ENCODE results near the gene PCDHGA10.

PCDHGA10 gene

DNA sequence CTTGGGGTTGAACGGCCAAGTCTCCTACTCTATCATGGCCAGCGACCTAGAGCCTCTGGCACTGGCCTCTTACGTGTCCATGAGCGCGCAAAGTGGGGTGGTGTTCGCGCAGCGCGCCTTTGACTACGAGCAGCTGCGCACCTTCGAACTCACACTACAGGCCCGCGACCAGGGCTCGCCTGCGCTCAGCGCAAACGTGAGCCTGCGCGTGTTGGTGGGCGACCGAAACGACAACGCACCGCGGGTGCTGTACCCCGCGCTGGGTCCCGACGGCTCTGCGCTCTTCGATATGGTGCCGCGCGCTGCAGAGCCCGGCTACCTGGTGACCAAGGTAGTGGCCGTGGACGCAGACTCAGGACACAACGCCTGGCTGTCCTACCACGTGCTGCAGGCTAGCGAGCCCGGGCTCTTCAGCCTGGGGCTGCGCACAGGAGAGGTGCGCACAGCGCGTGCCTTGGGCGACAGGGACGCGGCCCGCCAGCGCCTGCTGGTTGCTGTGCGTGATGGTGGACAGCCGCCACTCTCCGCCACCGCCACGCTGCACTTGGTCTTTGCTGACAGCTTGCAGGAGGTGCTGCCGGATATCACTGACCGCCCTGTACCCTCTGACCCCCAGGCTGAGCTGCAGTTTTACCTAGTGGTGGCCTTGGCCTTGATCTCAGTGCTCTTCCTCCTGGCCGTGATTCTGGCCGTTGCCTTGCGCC lies 13.1 kb upstream of the PCDHGA10 start (continued):
- TF ChIP-seq, protein P1, sequence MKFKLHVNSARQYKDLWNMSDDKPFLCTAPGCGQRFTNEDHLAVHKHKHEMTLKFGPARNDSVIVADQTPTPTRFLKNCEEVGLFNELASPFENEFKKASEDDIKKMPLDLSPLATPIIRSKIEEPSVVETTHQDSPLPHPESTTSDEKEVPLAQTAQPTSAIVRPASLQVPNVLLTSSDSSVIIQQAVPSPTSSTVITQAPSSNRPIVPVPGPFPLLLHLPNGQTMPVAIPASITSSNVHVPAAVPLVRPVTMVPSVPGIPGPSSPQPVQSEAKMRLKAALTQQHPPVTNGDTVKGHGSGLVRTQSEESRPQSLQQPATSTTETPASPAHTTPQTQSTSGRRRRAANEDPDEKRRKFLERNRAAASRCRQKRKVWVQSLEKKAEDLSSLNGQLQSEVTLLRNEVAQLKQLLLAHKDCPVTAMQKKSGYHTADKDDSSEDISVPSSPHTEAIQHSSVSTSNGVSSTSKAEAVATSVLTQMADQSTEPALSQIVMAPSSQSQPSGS (tag by site-specific recombination; IDR thresholded peaks at IDR 0.05; ENCODE audit: low read depth) = no peak
- no peak for TF ChIP-seq ZSCAN23 (tag by site-specific recombination; IDR thresholded peaks at IDR 0.05)

DNA sequence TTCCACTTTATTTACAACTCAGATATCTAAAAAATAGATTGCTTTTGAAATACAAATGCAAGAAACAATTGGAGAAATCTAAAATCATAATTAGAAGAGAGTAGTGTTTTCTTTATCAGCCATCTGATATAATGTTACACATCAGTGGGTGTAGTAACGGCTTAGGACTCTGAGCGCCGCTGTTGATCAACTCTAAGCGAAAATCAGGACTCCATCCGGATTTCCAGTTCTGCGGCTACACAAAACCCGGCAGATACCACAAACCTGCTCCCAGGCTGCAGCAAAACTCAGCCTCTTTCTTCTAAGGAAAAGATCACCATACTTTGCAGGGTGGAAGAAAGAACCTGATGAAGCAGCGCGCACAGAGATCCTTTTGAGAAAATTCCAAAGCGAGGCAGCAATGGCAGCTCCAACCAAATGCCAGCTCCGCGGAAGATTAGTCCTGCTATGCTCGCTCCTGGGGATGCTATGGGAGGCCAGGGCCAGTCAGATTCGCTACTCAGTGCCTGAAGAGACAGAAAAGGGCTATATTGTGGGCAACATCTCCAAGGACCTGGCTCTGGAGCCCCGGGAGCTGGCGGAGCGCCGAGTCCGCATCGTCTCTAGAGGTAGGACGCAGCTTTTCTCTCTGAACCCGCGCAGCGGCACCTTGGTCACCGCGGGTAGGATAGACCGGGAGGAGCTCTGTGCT lies 10.1 kb upstream of the PCDHGA10 start, which contains the start of gene PCDHGA9:
Gene PCDHGA9 (plus strand): TSS at position 226 of the 691 bp plus-strand sequence. CDS start 175 bp downstream, at position 401.
- H3K4me3 ChIP-seq (ENCODE audit: low read depth, low read length) = no peak within 1 kb of the TSS
- H3K4me1 ChIP-seq (ENCODE audit: control insufficient read depth, insufficient read depth, low read length) = no peaks in the 10 kb centered on the region
- H3K27ac ChIP-seq (ENCODE audit: extremely low read depth, low read depth, low read length) = no peak within 1 kb of the TSS
- TF ChIP-seq REST (tag by site-specific recombination; IDR thresholded peaks at IDR 0.05) (no peak), ZNF274 (IDR thresholded peaks at IDR 0.05; ENCODE audit: low read length) (no peak), ZNF274 (tag by site-specific recombination; IDR thresholded peaks at IDR 0.05; ENCODE audit: borderline replicate concordance) (no peak), ZNF140 (tag by site-specific recombination; IDR thresholded peaks at IDR 0.05) (no peak), ZNF645 (tag by site-specific recombination; IDR thresholded peaks at IDR 0.05) (no peak), MYNN (tag by site-specific recombination; IDR thresholded peaks at IDR 0.05; ENCODE audit: borderline replicate concordance) (no peak), ZNF404 (tag by site-specific recombination; IDR thresholded peaks at IDR 0.05) (no peak), ZNF596 (tag by site-specific recombination; IDR thresholded peaks at IDR 0.05) (no peak), ZNF837 (tag by site-specific recombination; IDR thresholded peaks at IDR 0.05) (no peak), ZBTB44 (tag by site-specific recombination; IDR thresholded peaks at IDR 0.05) (no peak), FEZF1 (tag by site-specific recombination; IDR thresholded peaks at IDR 0.05) (no peak), ZNF629 (tag by site-specific recombination; IDR thresholded peaks at IDR 0.05) (no peak)
- TF ChIP-seq, protein P2, sequence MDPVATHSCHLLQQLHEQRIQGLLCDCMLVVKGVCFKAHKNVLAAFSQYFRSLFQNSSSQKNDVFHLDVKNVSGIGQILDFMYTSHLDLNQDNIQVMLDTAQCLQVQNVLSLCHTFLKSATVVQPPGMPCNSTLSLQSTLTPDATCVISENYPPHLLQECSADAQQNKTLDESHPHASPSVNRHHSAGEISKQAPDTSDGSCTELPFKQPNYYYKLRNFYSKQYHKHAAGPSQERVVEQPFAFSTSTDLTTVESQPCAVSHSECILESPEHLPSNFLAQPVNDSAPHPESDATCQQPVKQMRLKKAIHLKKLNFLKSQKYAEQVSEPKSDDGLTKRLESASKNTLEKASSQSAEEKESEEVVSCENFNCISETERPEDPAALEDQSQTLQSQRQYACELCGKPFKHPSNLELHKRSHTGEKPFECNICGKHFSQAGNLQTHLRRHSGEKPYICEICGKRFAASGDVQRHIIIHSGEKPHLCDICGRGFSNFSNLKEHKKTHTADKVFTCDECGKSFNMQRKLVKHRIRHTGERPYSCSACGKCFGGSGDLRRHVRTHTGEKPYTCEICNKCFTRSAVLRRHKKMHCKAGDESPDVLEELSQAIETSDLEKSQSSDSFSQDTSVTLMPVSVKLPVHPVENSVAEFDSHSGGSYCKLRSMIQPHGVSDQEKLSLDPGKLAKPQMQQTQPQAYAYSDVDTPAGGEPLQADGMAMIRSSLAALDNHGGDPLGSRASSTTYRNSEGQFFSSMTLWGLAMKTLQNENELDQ (tag by site-specific recombination; IDR thresholded peaks at IDR 0.05; ENCODE audit: low read depth) = no peak
- TF ChIP-seq, protein P3, sequence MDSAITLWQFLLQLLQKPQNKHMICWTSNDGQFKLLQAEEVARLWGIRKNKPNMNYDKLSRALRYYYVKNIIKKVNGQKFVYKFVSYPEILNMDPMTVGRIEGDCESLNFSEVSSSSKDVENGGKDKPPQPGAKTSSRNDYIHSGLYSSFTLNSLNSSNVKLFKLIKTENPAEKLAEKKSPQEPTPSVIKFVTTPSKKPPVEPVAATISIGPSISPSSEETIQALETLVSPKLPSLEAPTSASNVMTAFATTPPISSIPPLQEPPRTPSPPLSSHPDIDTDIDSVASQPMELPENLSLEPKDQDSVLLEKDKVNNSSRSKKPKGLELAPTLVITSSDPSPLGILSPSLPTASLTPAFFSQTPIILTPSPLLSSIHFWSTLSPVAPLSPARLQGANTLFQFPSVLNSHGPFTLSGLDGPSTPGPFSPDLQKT (IDR thresholded peaks at IDR 0.05; ENCODE audit: borderline replicate concordance, low read depth, low read length) = no peak
- ChIA-PET CTCF (interaction anchor here (0.8 kb wide), 2 partner anchors 20 to 155 kb away, joined by 3 to 4 read pairs; partner anchors contain the start of gene PCDHGA7), POLR2A (no interaction called here)
- H3K9me3 ChIP-seq (ENCODE audit: control insufficient read depth, insufficient read depth, low read depth, low read length) = no peaks in the 10 kb centered on the region; the same call in 1 of the 2 replicates
- no peaks in the 10 kb centered on the region for H3K36me3 ChIP-seq (ENCODE audit: control insufficient read depth in 2 of 2, insufficient read depth in 1 of 2, low read length in 2 of 2)

Measured in HEK293 (cell line).